ENCODE data around the gene PERM1.
"Not testable (repeated sequence)": the region's sequence is repeated elsewhere in the genome, so short reads cannot be mapped to it uniquely, and the experiment has no call there.

Gene PERM1

DNA sequence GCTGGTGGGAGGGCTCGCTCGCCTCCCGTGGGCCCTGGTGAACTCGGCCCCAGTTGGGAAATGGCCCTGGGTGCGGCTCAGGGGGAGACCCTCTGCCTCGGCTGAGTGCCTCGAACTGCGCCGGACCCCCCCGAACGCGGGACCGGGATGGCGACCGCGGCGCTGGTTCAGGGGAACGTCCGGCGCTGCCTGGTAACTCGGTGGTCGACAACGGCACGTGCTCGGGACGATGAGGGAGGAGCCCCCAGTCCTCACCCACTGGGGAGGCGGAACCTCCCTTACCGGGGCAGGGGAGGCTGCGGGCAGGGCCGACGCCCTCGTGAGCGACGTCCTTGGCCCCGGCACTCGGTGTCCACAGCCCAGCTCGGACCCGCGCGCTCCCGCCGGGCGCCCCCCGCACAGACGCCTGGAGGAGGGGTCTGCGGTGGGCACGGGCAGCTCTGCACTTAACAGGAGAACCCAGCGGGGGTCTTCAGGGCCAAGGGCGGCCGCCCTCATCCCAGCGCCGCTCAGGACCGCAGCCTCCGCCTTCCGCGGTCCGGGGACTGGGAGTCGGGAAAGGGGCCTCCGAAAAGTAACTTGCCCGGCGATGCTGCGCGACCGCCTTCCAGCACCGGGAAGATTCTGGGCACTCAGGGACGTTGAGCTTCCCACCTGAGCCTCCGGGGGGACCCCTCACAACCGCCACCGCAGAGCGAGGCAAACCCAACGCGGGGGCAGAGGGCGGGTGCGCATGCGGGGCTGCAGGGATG is 16.3 kb upstream of the PERM1 start:
- Histone ChIP-seq H3K27me3 (ENCODE audit: control insufficient read depth in 1 of 2, insufficient read depth in 2 of 2, low read length in 2 of 2) (peaks cover 22 to 33% of the 10 kb centered on the region in 2 donors), H3K4me3 (ENCODE audit: low read depth in 1 of 2, low read length in 2 of 2) (no peak overlapping the region), H3K36me3 (ENCODE audit: control insufficient read depth in 1 of 2, insufficient read depth in 2 of 2, low read length in 2 of 2) (no peaks in the 10 kb centered on the region), H3K9ac (ENCODE audit: low read depth in 1 of 2, low read length in 2 of 2) (no peak overlapping the region), H3K9me3 (ENCODE audit: control insufficient read depth in 1 of 2, low read length in 2 of 2) (no peaks in the 10 kb centered on the region), H3K4me1 (ENCODE audit: control insufficient read depth in 1 of 2, insufficient read depth in 2 of 2, low read length in 2 of 2) (peaks cover 5 to 7% of the 10 kb centered on the region in 2 donors), H3K27ac (ENCODE audit: low read depth, low read length) (no peak overlapping the region)

DNA sequence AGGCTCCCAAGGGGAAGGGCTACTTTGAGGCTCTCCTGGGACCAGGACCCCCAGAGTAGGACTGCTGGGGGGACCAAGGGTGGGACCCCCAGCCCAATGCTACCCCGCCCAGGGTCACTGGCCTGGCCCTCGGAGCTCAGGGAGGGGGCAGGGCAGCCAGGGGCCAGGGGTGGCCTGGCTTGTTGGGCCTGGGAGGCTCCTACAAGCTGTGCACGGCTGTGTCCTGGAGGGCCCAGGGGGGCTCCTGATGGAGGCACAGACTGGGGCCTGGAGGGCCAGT is 15.8 kb upstream of the PERM1 start:
- H3K4me3 ChIP-seq (ENCODE audit: low read depth in 1 of 2, low read length in 2 of 2): no peak overlapping the region
- H3K27ac ChIP-seq (ENCODE audit: low read depth, low read length): no peak overlapping the region
- H3K36me3 ChIP-seq (ENCODE audit: control insufficient read depth in 1 of 2, insufficient read depth in 2 of 2, low read length in 2 of 2): no peaks in the 10 kb centered on the region
- no peaks in the 10 kb centered on the region for H3K9me3 ChIP-seq (ENCODE audit: control insufficient read depth in 1 of 2, low read length in 2 of 2)
- peaks cover 5 to 7% of the 10 kb centered on the region in 2 donors for H3K4me1 ChIP-seq (ENCODE audit: control insufficient read depth in 1 of 2, insufficient read depth in 2 of 2, low read length in 2 of 2)
- H3K9ac ChIP-seq (ENCODE audit: low read depth in 1 of 2, low read length in 2 of 2): no peak overlapping the region
- peaks cover 19 to 29% of the 10 kb centered on the region in 2 donors for H3K27me3 ChIP-seq (ENCODE audit: control insufficient read depth in 1 of 2, insufficient read depth in 2 of 2, low read length in 2 of 2)

DNA sequence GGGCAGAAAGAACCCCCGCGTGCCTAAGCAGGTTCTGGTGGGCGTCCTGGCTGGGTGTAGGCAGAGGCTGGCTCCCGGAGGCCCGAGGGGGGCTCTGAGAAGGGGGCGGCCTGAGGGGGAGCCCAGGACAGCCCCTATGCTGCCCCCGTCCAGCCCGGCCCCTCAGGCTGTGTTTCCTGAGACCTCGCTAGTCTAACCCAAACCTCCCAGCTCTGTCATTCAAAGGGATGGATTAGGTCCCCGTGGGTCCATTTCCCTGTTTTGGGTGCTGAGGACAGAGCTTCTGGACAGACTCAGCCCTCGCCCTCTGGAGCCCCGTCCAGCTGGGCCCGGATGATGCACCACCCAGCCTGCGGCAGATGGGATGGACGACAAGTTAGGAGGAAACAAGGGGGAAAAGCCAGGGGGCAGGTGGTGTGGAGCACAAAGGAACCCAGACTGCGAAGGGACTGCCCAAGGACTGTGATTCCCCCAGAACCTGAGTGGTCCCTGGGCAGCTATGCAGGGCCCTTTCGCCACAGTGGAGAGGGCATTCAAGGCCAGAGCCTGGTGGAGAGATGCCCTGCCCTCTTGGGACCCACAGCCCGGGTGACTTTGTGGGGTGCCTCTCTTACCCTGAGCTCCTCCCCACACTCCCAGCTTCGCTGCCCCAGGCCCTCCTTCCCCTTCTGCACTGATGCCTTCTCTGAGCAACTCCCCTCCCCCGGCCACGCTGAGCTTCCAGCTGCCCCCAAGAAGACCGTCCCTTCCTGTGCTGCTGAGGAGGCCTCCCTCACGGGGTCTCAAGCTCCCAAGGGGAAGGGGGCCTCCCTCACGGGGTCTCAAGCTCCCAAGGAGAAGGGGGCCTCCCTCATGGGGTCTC is 15.2 kb upstream of the PERM1 start:
- peaks cover 19 to 29% of the 10 kb centered on the region in 2 donors for H3K27me3 ChIP-seq (ENCODE audit: control insufficient read depth in 1 of 2, insufficient read depth in 2 of 2, low read length in 2 of 2)
- H3K9me3 ChIP-seq (ENCODE audit: control insufficient read depth in 1 of 2, low read length in 2 of 2): no peaks in the 10 kb centered on the region
- H3K4me3 ChIP-seq (ENCODE audit: low read depth in 1 of 2, low read length in 2 of 2): no peak overlapping the region
- H3K9ac ChIP-seq (ENCODE audit: low read depth in 1 of 2, low read length in 2 of 2): no peak overlapping the region
- H3K36me3 ChIP-seq (ENCODE audit: control insufficient read depth in 1 of 2, insufficient read depth in 2 of 2, low read length in 2 of 2): no peaks in the 10 kb centered on the region
- peaks cover 5 to 7% of the 10 kb centered on the region in 2 donors for H3K4me1 ChIP-seq (ENCODE audit: control insufficient read depth in 1 of 2, insufficient read depth in 2 of 2, low read length in 2 of 2)
- H3K27ac ChIP-seq (ENCODE audit: low read depth, low read length): no peak overlapping the region

DNA sequence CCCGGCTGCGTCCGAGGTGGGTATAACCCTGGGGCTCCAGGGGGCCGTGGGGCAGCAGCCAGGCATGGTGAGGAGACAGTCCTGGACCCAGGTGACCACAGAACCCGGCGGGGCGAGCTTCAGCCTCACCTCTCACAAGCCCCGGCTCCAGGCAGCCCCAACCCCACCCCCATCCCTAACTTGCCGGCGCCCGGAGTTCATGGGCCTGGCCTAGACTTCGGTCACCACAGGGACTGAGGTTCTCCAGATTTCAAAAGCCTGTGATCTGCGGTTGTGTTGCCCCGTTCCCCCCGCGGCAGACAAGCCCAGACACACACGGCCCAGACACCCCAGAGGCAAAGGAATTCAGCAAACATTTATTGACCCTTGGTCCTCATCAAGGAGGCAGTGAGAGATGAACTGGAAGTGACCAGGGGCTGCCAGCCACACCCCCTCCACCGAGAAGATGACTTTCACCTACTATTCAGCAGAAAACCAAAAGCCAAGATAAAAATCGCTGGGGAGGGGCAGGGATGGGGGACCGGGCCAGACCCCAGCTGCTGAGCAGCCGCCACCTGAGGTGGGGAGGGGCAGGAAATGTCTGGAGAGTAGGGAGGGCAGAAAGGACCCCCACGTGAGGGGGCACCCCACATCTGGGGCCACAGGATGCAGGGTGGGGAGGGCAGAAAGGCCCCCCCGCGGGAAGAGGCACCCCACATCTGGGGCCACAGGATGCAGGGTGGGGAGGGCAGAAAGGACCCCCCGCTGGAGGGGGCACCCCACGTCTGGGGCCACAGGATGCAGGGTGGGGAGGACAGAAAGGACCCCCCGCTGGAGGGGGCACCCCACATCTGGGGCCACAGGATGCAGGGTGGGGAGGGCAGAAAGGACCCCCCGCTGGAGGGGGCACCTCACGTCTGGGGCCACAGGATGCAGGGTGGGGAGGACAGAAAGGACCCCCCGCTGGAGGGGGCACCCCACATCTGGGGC is 14.1 kb upstream of the PERM1 start:
- Histone ChIP-seq H3K9me3 (ENCODE audit: control insufficient read depth in 1 of 2, low read length in 2 of 2) (peaks cover 4 to 5% of the 10 kb centered on the region in 2 donors), H3K27ac (ENCODE audit: low read depth, low read length) (no peak overlapping the region), H3K9ac (ENCODE audit: low read depth in 1 of 2, low read length in 2 of 2) (no peak overlapping the region), H3K4me1 (ENCODE audit: control insufficient read depth in 1 of 2, insufficient read depth in 2 of 2, low read length in 2 of 2) (peaks cover 1 to 4% of the 10 kb centered on the region in 2 donors), H3K36me3 (ENCODE audit: control insufficient read depth in 1 of 2, insufficient read depth in 2 of 2, low read length in 2 of 2) (no peaks in the 10 kb centered on the region), H3K4me3 (ENCODE audit: low read depth in 1 of 2, low read length in 2 of 2) (no peak overlapping the region), H3K27me3 (ENCODE audit: control insufficient read depth in 1 of 2, insufficient read depth in 2 of 2, low read length in 2 of 2) (peaks cover 12 to 23% of the 10 kb centered on the region in 2 donors)

DNA sequence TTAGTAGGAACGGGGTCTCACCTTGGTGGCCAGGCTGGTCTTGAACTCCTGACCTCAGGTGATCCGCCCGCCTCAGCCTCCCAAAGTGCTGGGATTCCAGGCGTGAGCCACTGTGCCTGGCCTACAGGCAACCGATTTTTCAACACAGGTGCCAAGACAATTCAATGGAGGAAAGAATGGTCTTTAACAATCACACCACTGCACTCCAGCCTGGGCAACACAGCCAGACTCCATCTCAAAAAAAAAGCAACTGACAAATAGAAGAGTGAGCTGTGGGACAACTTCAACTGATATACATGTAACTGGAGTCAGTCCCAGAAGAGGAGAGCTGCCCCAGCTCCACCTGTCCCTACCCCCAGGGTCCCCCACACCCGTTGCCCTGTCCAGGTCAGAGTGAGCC is 12.7 kb upstream of the PERM1 start:
- H3K4me1 ChIP-seq (ENCODE audit: control insufficient read depth in 1 of 2, insufficient read depth in 2 of 2, low read length in 2 of 2); H3K9me3 ChIP-seq (ENCODE audit: control insufficient read depth in 1 of 2, low read length in 2 of 2); H3K27ac ChIP-seq (ENCODE audit: low read depth, low read length); H3K4me3 ChIP-seq (ENCODE audit: low read depth in 1 of 2, low read length in 2 of 2); H3K9ac ChIP-seq (ENCODE audit: low read depth in 1 of 2, low read length in 2 of 2); H3K36me3 ChIP-seq (ENCODE audit: control insufficient read depth in 1 of 2, insufficient read depth in 2 of 2, low read length in 2 of 2): not testable (repeated sequence)
- peaks cover 8 to 20% of the 10 kb centered on the region in 2 donors for H3K27me3 ChIP-seq (ENCODE audit: control insufficient read depth in 1 of 2, insufficient read depth in 2 of 2, low read length in 2 of 2)

DNA sequence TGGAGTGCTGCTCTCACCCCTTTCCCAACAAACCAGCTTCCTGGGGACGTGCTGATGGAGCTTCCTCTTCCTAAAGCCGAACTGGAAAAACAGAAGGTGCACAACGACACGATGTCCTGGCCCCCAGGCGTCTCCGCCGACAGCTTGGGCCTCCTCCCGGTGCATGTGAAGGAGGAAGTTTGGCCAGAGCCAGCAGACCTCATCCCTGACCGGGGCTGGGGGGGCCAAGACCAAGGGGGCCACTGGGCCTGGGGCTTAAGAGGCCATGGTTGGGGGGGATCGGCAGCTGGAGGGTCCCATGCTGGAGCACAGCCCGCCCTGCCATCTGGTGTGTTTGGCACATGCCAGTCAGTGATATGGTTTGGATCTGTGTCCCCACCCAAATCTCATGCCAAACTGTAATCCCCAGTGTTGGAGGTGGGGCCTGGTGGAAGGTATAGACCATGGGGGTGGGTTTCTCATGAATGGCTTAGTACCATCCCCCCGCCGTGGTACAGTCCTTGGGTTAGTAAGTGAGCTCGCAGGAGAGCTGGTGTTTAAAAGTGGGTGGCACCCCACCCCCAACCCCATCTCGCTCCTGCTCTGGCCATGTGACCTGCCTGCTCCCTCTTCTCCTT is 11.6 kb upstream of the PERM1 start:
- Histone ChIP-seq H3K27me3 (ENCODE audit: control insufficient read depth in 1 of 2, insufficient read depth in 2 of 2, low read length in 2 of 2) (peaks cover 8 to 21% of the 10 kb centered on the region in 2 donors), H3K4me1 (ENCODE audit: control insufficient read depth in 1 of 2, insufficient read depth in 2 of 2, low read length in 2 of 2) (no peaks in the 10 kb centered on the region), H3K4me3 (ENCODE audit: low read depth in 1 of 2, low read length in 2 of 2) (no peak overlapping the region), H3K27ac (ENCODE audit: low read depth, low read length) (no peak overlapping the region), H3K9me3 (ENCODE audit: control insufficient read depth in 1 of 2, low read length in 2 of 2) (peaks cover 4 to 5% of the 10 kb centered on the region in 2 donors), H3K9ac (ENCODE audit: low read depth in 1 of 2, low read length in 2 of 2) (no peak overlapping the region), H3K36me3 (ENCODE audit: control insufficient read depth in 1 of 2, insufficient read depth in 2 of 2, low read length in 2 of 2) (no peaks in the 10 kb centered on the region)

DNA sequence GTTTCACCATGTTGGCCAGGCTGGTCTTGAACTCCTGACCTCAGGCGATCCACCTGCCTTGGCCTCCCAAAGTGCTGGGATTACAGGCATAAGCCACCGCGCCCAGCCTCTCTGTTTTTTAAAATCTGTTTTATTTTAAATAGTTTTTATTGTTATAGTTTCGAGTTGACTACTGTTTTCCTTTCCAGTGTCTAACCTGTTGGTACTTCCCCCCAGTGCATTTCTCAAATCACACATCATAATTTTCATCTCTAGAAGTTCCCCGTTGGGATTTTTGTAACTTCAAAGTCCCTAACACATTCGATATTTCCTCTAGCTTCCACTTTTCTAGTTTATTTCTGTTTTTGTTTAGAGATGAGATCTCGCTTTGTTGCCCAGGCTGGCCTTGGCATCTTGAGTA is 10.5 kb upstream of the PERM1 start:
- Histone ChIP-seq H3K9me3 (ENCODE audit: control insufficient read depth in 1 of 2, low read length in 2 of 2) (peaks cover 4 to 5% of the 10 kb centered on the region in 2 donors), H3K4me3 (ENCODE audit: low read depth in 1 of 2, low read length in 2 of 2) (no peak overlapping the region), H3K27ac (ENCODE audit: low read depth, low read length) (no peak overlapping the region), H3K27me3 (ENCODE audit: control insufficient read depth in 1 of 2, insufficient read depth in 2 of 2, low read length in 2 of 2) (peaks cover 4 to 10% of the 10 kb centered on the region in 2 donors), H3K4me1 (ENCODE audit: control insufficient read depth in 1 of 2, insufficient read depth in 2 of 2, low read length in 2 of 2) (no peaks in the 10 kb centered on the region), H3K9ac (ENCODE audit: low read depth in 1 of 2, low read length in 2 of 2) (no peak overlapping the region), H3K36me3 (ENCODE audit: control insufficient read depth in 1 of 2, insufficient read depth in 2 of 2, low read length in 2 of 2) (no peaks in the 10 kb centered on the region)

DNA sequence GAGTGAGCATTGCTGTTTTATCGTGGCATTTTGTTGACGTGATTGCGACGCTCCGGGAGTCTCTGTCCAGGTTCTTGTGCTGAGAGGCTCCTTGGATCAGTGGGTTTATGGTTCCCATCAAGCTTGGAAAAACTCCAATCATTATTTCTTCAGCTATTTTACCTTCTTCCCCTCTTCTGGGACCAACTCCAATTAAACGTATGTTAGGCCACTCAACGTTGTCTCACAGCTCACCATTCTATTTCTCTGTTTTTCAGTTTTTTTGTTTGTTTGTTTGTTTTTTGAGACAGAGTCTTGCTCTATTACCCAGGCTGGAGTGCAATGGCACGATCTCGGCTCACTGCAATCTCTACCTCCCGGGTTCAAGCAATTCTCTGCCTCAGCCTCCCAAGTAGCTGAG is 10.0 kb upstream of the PERM1 start:
- Histone ChIP-seq H3K36me3 (ENCODE audit: control insufficient read depth in 1 of 2, insufficient read depth in 2 of 2, low read length in 2 of 2) (no peaks in the 10 kb centered on the region), H3K27me3 (ENCODE audit: control insufficient read depth in 1 of 2, insufficient read depth in 2 of 2, low read length in 2 of 2) (peaks cover 0 to 5% of the 10 kb centered on the region in 2 donors), H3K4me3 (ENCODE audit: low read depth in 1 of 2, low read length in 2 of 2) (no peak overlapping the region), H3K4me1 (ENCODE audit: control insufficient read depth in 1 of 2, insufficient read depth in 2 of 2, low read length in 2 of 2) (no peaks in the 10 kb centered on the region), H3K27ac (ENCODE audit: low read depth, low read length) (no peak overlapping the region), H3K9me3 (ENCODE audit: control insufficient read depth in 1 of 2, low read length in 2 of 2) (peaks cover 4 to 5% of the 10 kb centered on the region in 2 donors), H3K9ac (ENCODE audit: low read depth in 1 of 2, low read length in 2 of 2) (no peak overlapping the region)

DNA sequence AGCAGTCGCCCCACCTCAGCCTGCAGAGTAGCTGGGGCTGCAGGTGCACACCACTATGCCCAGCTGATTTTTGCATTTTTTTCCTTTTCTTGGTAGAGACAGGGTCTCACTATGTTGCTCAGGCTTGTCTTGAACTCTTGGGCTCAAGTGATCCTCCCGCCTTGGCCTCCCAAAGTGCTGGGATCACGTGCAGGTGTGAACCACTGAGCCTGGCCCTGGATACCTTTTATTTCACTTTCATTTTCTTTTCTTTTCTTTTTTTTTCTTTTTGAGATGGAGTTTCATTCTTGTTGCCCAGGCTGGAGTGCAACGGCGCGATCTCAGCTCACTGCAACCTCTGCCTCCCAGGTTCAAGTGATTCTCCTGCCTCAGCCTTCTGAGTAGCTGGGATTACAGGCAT is 9.4 kb upstream of the PERM1 start:
- H3K4me1 ChIP-seq (ENCODE audit: control insufficient read depth in 1 of 2, insufficient read depth in 2 of 2, low read length in 2 of 2); H3K27me3 ChIP-seq (ENCODE audit: control insufficient read depth in 1 of 2, insufficient read depth in 2 of 2, low read length in 2 of 2); H3K4me3 ChIP-seq (ENCODE audit: low read depth in 1 of 2, low read length in 2 of 2); H3K9me3 ChIP-seq (ENCODE audit: control insufficient read depth in 1 of 2, low read length in 2 of 2); H3K27ac ChIP-seq (ENCODE audit: low read depth, low read length); H3K36me3 ChIP-seq (ENCODE audit: control insufficient read depth in 1 of 2, insufficient read depth in 2 of 2, low read length in 2 of 2); H3K9ac ChIP-seq (ENCODE audit: low read depth in 1 of 2, low read length in 2 of 2): not testable (repeated sequence)
